IMR-90 (cell line): ENCODE results near the gene INMT. TPM values are rescaled to one million over a fixed set of nuclear protein-coding genes. Genes with fewer than 3 reads are reported as not detected.

ENCODE experiments used
- ATAC-seq: fragments of 200-7000 bp; cut with Tn5 transposase; 2 replicates; pipeline ENCODE4 v1.9.1; 2020; ENCODE audit warnings: low read depth, mild to moderate bottlenecking, moderate library complexity
- BruUV-seq: library from RNA; stranded (reverse); fragments of 400-500 nt; replicated peaks from 2 replicates; lab custom pipeline; 2021; lab: Mats Ljungman, UMichigan
- CTCF ChIA-PET: fragments of 300-600 bp; formaldehyde crosslinking; extraction: SDS; loops from one replicate; lab custom pipeline; 2021; ENCODE audit warnings: antibody characterized with exemption; lab: Yijun Ruan, JAX
- POLR2A ChIA-PET: fragments of 300-600 bp; sonication (Branson Sonifier 250); formaldehyde crosslinking; loops from one replicate; lab custom pipeline; 2022; ENCODE audit warnings: antibody characterized with exemption; ENCODE audit not compliant: unreplicated experiment; lab: Charles Lee
- DNase-seq: peaks from one replicate; pipeline ENCODE4 v3.0.0; 2013
- H2AFZ ChIP-seq: replicated peaks from 2 replicates; pipeline ENCODE3; 2013; ENCODE audit warnings: low read length, mild to moderate bottlenecking; ENCODE audit not compliant: poor library complexity
- H2AK5ac ChIP-seq: 2 replicates; pipeline ENCODE4 v1.6.1; 2013; ENCODE audit warnings: low read depth, low read length, inconsistent platforms
- H2AK9ac ChIP-seq: replicated peaks from 2 replicates; pipeline ENCODE3; 2013; ENCODE audit warnings: mild to moderate bottlenecking, low read depth, low read length, moderate library complexity; ENCODE audit not compliant: poor library complexity
- H2BK120ac ChIP-seq: 2 replicates; pipeline ENCODE4 v1.6.1; 2013; ENCODE audit warnings: low read depth, low read length, inconsistent platforms
- H2BK15ac ChIP-seq: 3 replicates; pipeline ENCODE4 v1.6.1; 2013; ENCODE audit warnings: low read depth, low read length, inconsistent platforms
- H2BK20ac ChIP-seq: 2 replicates; pipeline ENCODE4 v1.6.1; 2013; ENCODE audit warnings: low read depth, mild to moderate bottlenecking, inconsistent platforms, low read length, moderate library complexity
- H2BK5ac ChIP-seq: 2 replicates; pipeline ENCODE4 v1.6.1; 2013; ENCODE audit warnings: mild to moderate bottlenecking, low read depth, low read length, inconsistent platforms; ENCODE audit not compliant: poor library complexity, severe bottlenecking
- H3K14ac ChIP-seq: replicated peaks from 2 replicates; pipeline ENCODE4 v1.6.1; 2013; ENCODE audit warnings: low read depth, low read length, inconsistent platforms
- H3K18ac ChIP-seq: 2 replicates; pipeline ENCODE4 v1.6.1; 2013; ENCODE audit warnings: low read depth, low read length, control low read depth
- H3K23ac ChIP-seq: 2 replicates; pipeline ENCODE4 v1.6.1; 2013; ENCODE audit warnings: low read depth, low read length, inconsistent platforms
- H3K27ac ChIP-seq: 2 replicates; pipeline ENCODE4 v1.5.1; 2013; ENCODE audit warnings: mild to moderate bottlenecking, control low read depth, low read length; ENCODE audit not compliant: insufficient read depth
- H3K27me3 ChIP-seq: 2 replicates; pipeline ENCODE4 v1.6.1; 2013; ENCODE audit warnings: low read length; ENCODE audit not compliant: control insufficient read depth, insufficient read depth
- H3K36me3 ChIP-seq: 2 replicates; pipeline ENCODE4 v1.6.1; 2013; ENCODE audit warnings: low read length, mixed read lengths; ENCODE audit not compliant: control insufficient read depth, insufficient read depth
- H3K4ac ChIP-seq: 2 replicates; pipeline ENCODE4 v1.6.1; 2013; ENCODE audit warnings: low read depth, low read length, inconsistent platforms
- H3K4me1 ChIP-seq: 2 replicates; pipeline ENCODE4 v1.6.1; 2013; ENCODE audit warnings: low read length, mixed read lengths; ENCODE audit not compliant: control insufficient read depth, insufficient read depth
- H3K4me2 ChIP-seq: 2 replicates; pipeline ENCODE4 v1.6.1; 2013; ENCODE audit warnings: low read depth, mild to moderate bottlenecking, control low read depth, low read length, moderate library complexity
- H3K4me3 ChIP-seq: 2 replicates; pipeline ENCODE4 v1.5.1; 2013; ENCODE audit warnings: low read depth, mild to moderate bottlenecking, control low read depth, low read length, moderate library complexity; ENCODE audit not compliant: insufficient read depth
- H3K56ac ChIP-seq: 2 replicates; pipeline ENCODE4 v1.6.1; 2013; ENCODE audit warnings: low read length, inconsistent platforms; ENCODE audit not compliant: insufficient read depth; ENCODE audit errors: extremely low read depth
- H3K79me1 ChIP-seq, 2 experiments: 2 replicates each; pipeline ENCODE4 v1.6.1; 2013; ENCODE audit warnings: low read length in 2 of 2, inconsistent platforms in 1 of 2, low read depth in 1 of 2
- H3K9ac ChIP-seq: 2 replicates; pipeline ENCODE4 v1.6.1; 2013; ENCODE audit warnings: low read depth, low read length, control low read depth
- H3K9me1 ChIP-seq: 2 replicates; pipeline ENCODE4 v1.6.1; 2013; ENCODE audit warnings: low read length, inconsistent platforms; ENCODE audit not compliant: insufficient read depth
- H3K9me3 ChIP-seq: 2 replicates; pipeline ENCODE4 v1.6.1; 2013; ENCODE audit warnings: low read length; ENCODE audit not compliant: control insufficient read depth, insufficient read depth
- H4K20me1 ChIP-seq: 2 replicates; pipeline ENCODE4 v1.6.1; 2013; ENCODE audit warnings: low read length, inconsistent platforms; ENCODE audit not compliant: insufficient read depth
- H4K5ac ChIP-seq: 2 replicates; pipeline ENCODE4 v1.6.1; 2013; ENCODE audit warnings: mild to moderate bottlenecking, low read depth, low read length, control low read depth
- H4K8ac ChIP-seq, 2 experiments: 2 replicates each; pipeline ENCODE4 v1.6.1; 2013; ENCODE audit warnings: low read depth in 2 of 2, low read length in 2 of 2, control low read depth in 1 of 2, inconsistent platforms in 1 of 2
- H4K91ac ChIP-seq: 2 replicates; pipeline ENCODE4 v1.6.1; 2013; ENCODE audit warnings: low read depth, low read length, inconsistent platforms; ENCODE audit not compliant: insufficient read depth
- CEBPB ChIP-seq: IDR thresholded peaks from 2 replicates; pipeline ENCODE4 v1.6.1; 2012; ENCODE audit warnings: low read depth, low read length, improper control_type of control experiment
- ELK1 ChIP-seq: fragments of 150-350 bp; IDR thresholded peaks from 2 replicates; pipeline ENCODE4 v1.6.1; 2016; ENCODE audit warnings: low read depth, mild to moderate bottlenecking, low read length, moderate library complexity, borderline replicate concordance
- MAFK ChIP-seq: IDR thresholded peaks from 2 replicates; pipeline ENCODE4 v1.6.1; 2012; ENCODE audit warnings: low read depth, low read length, improper control_type of control experiment
- NFE2L2 ChIP-seq: fragments of 150-350 bp; IDR thresholded peaks from 2 replicates; pipeline ENCODE4 v1.6.1; 2016; ENCODE audit warnings: low read depth, mild to moderate bottlenecking, low read length
- POLR2A ChIP-seq: IDR thresholded peaks from 2 replicates; pipeline ENCODE4 v1.6.1; 2012; ENCODE audit warnings: mild to moderate bottlenecking, low read depth, low read length
- RAD21 ChIP-seq: IDR thresholded peaks from 2 replicates; pipeline ENCODE4 v1.6.1; 2012; ENCODE audit warnings: low read length, improper control_type of control experiment
- RCOR1 ChIP-seq: IDR thresholded peaks from 2 replicates; pipeline ENCODE4 v1.6.1; 2012; ENCODE audit warnings: mild to moderate bottlenecking, low read length, improper control_type of control experiment; ENCODE audit not compliant: insufficient replicate concordance
- SMC3 ChIP-seq: fragments of 150-350 bp; IDR thresholded peaks from 2 replicates; pipeline ENCODE4 v1.6.1; 2016; ENCODE audit warnings: low read depth, mild to moderate bottlenecking, antibody characterized with exemption, low read length, moderate library complexity
- WGBS, 2 experiments: methylation state at CpG; one replicate each; pipeline versions ENCODE4 v1.1.5 to v1.1.7; 2013; ENCODE audit warnings: missing lambda C conversion rate in 2 of 2; ENCODE audit not compliant: insufficient read length in 1 of 2; ENCODE audit errors: extremely low coverage in 2 of 2; 5-methylcytosine and 5-hydroxymethylcytosine counted together
- dilution Hi-C: fragments of 300-500 bp; cut with HindIII; formaldehyde crosslinking; loops from one replicate; pipeline ENCODE4 v1.14.3; 2018; ENCODE audit warnings: low sequenced_read_pairs; ENCODE audit not compliant: unreplicated experiment
- in situ Hi-C: fragments of 300-500 bp; cut with MboI; formaldehyde crosslinking; loops from 3 replicates; pipeline ENCODE4 v1.14.3; 2019; ENCODE audit warnings: low sequenced_read_pairs, inconsistent platforms, mixed read lengths
- intact Hi-C: fragments of 100-400 bp; cut with micrococcal nuclease; formaldehyde crosslinking; loops from 2 replicates; pipeline ENCODE4 v1.10.0; 2022
- polyA plus RNA-seq, 3 experiments: library from polyadenylated mRNA; depleted of rRNA; stranded (reverse); fragments of >200 nt; gene quantifications; 2 replicates each; pipeline ENCODE4 v1.2.3, GENCODE V29; 2012; ENCODE audit warnings: low replicate concordance in 1 of 3
- total RNA-seq: library from RNA; depleted of rRNA; stranded (reverse); fragments of >200 nt; gene quantifications from 2 replicates; pipeline ENCODE4 v1.2.3, GENCODE V29; 2012
- TF ChIP-seq, protein P1 (sequence below): fragments of 150-350 bp; IDR thresholded peaks from 2 replicates; pipeline ENCODE4 v1.6.1; 2017; ENCODE audit warnings: mild to moderate bottlenecking, antibody characterized with exemption, low read length, low read depth

Gene INMT
- total and polyA plus RNA-seq, 2 of the 4 experiments (the other 2 are of a cell fraction), result 0.39 to 2.2 TPM

GRCh38 chr7:30732606-30733005 lies 19.3 kb upstream of the INMT start:
- Histone ChIP-seq H4K5ac (no peak overlapping the region), H3K4me3 (no peak overlapping the region), H3K4me1 (no peaks in the 10 kb centered on the region), H3K9me3 (no peaks in the 10 kb centered on the region; the same call in 1 of the 2 replicates), H2BK15ac (no peak overlapping the region), H4K91ac (no peak overlapping the region), H3K9ac (no peak overlapping the region), H4K8ac (no peak overlapping the region), H3K23ac (no peak overlapping the region), H3K79me1 (no peaks in the 10 kb centered on the region), H3K18ac (no peak overlapping the region), H3K14ac (no peak overlapping the region), H2AK5ac (no peak overlapping the region), H3K9me1 (no peaks in the 10 kb centered on the region), H3K4ac (no peak overlapping the region), H3K56ac (no peak overlapping the region), H3K4me2 (no peak overlapping the region), H2BK120ac (no peak overlapping the region), H3K27me3 (peaks cover 50% of the 10 kb centered on the region), H2BK5ac (no peak overlapping the region), H2AFZ (no peak overlapping the region), H2BK20ac (no peak overlapping the region), H2AK9ac (no peak overlapping the region), H3K36me3 (no peaks in the 10 kb centered on the region), H3K27ac (no peak overlapping the region), H4K20me1 (no peaks in the 10 kb centered on the region)
- TF ChIP-seq ELK1, result no peak
- no peak for TF ChIP-seq CEBPB
- no peak for TF ChIP-seq NFE2L2
- TF ChIP-seq RCOR1, result no peak
- no peak for TF ChIP-seq POLR2A
- TF ChIP-seq RAD21, result no peak
- TF ChIP-seq, protein P1, sequence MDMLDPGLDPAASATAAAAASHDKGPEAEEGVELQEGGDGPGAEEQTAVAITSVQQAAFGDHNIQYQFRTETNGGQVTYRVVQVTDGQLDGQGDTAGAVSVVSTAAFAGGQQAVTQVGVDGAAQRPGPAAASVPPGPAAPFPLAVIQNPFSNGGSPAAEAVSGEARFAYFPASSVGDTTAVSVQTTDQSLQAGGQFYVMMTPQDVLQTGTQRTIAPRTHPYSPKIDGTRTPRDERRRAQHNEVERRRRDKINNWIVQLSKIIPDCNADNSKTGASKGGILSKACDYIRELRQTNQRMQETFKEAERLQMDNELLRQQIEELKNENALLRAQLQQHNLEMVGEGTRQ, result no peak
- TF ChIP-seq MAFK, result no peak
- TF ChIP-seq SMC3, result no peak
- ATAC-seq, result no peak
- no CpG with 5 or more reads among the region's 12 CpGs for WGBS, 2 experiments
- in situ Hi-C loops (no loop called here), intact Hi-C loops (no loop called here), dilution Hi-C loops (no loop called here)
- no peak for DNase-seq
- ChIA-PET CTCF (no interaction called here), POLR2A (no interaction called here)
- BruUV-seq, result no TSS peak
